ENCODE data around the gene CDK9.

CDK9 gene

DNA sequence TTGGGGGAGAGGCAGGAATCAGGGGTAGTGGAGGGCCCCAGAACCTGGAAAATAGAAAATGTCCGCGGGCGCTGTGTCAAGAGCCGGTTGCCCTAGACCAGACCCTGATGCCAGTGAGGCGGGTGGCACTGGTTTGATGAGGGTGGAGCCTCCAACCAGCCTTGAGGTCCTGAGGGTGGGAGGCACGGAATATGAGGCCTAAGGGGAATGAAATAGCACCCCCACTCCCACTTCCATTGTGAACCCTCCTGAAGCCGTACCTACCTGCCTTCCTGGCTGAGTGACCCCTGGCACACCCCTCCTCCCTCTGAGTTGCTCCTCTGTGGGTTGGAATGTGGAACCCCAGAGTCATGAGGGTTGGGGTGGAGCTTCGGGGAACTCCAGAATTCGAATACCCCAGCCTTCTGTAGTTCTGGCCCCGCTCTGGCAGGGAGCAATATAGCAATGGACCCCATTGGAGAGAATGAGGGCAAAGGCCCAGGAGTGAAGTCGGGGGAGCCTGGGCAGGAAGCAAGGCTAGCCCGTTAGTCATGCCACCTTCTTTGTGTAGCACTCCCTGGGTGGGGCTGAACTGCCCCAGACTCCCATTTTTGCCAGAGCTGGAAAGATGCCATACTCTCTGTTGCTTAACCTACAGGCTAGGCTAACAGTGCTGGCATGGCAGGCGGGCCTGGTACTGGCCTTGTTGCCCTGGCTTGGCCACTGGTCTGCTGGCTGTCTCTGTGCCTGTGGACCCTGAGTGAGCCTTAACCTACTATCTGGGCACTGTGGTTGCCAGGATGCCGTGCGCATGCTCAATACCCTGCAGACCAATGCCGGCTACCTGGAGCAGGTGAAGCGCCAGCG, 17.9 kb downstream of the CDK9 start:
- no peak for DNase-seq (ENCODE audit: low read depth in 2 of 2)

DNA sequence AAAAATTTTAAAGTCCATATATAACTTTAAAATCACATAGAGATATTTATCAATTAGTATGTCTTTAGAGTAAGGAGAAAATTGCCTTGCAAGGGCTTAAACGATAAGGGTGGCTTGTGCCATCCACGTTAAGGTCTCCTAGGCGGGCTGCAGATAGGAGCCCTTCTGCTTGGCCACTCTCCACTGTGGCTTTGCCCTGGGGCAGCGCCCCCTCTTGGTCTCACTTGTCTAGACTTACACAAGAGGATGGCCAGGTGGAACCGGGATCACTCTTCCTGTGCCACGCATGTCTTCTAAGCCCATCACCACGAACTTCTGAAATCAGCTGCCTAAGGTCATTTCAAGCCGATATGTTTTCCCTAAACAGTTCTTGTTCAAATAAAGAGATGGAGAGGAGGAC, 19.8 kb downstream of the CDK9 start:
- no peak for DNase-seq (ENCODE audit: low read depth in 2 of 2)

DNA sequence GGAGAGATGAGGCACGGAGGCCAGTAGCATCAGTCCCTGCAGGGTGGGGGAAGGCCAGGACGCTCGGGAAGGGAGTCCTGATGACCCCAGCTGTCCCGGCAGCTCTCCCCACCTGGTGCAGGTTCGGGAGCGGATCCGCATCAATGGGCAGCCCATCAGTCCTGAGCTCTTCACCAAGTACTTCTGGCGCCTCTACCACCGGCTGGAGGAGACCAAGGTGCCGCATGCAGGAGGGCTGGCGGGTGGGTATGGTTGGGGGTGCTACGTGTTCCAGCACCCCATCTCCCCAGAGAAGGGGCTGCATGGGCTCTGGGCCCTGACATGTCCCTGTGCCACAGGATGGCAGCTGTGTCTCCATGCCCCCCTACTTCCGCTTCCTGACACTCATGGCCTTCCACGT, 21.0 kb downstream of the CDK9 start:
- DNase-seq (ENCODE audit: low read depth in 2 of 2): no peak

DNA sequence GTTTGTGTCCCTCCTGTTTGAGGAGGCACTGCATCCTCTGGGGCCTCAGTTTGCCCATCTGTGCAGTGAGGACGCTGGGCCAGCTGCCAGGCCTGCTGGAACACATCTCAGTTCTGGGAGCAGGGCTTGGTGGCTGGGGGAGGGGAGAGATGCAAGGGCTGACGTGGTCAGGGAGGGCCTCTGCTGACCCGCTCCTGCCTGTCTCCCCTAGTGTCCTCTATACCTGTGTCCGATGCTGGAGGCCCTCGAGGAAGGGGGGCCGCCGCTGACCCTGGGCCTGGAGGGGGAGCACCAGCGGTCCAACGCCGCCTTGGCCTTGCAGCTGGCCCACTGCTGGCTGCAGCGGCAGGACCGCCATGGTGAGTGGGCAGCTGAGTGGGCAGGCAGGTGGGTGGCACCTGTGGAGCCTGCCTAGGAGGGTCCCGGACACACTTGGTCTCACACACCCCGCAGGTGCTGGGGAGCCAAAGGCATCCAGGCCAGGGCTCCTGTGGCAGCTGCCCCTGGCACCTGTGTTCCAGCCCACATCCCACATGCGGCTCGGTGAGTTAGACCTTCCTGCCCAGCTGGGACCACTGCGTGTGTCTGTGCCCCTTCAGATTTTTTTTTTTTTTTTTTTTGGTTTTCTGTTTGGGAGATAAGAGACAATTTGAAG, 22.6 kb downstream of the CDK9 start:
- no peak for DNase-seq (ENCODE audit: low read depth in 2 of 2)

DNA sequence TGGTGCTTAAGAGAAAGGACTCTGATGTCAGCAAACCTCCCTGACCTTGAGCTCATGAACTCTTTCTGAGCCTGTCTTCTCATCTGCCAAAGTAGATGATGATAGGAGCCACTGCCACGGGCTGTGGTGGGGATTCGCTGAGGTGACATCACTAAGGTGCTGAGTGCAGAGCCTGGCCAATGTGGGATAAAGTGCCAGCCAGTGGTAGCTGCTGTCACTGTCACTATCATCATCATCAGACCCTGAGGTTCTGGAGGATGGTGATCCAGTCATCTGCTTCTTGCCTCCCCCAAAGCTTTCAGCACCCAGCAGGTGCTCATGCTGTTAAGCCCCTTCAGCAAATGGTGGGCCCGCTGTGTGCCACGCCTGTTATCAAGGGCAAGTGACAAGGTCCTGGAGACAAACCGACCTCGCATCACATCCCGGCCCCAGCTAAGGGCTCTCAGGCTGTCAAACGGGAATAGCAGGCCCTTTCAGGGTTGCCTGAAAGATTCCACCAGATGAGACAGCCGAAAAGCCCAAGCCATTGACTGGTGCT, 23.2 kb downstream of the CDK9 start:
- DNase-seq (ENCODE audit: low read depth in 2 of 2): no peak

DNA sequence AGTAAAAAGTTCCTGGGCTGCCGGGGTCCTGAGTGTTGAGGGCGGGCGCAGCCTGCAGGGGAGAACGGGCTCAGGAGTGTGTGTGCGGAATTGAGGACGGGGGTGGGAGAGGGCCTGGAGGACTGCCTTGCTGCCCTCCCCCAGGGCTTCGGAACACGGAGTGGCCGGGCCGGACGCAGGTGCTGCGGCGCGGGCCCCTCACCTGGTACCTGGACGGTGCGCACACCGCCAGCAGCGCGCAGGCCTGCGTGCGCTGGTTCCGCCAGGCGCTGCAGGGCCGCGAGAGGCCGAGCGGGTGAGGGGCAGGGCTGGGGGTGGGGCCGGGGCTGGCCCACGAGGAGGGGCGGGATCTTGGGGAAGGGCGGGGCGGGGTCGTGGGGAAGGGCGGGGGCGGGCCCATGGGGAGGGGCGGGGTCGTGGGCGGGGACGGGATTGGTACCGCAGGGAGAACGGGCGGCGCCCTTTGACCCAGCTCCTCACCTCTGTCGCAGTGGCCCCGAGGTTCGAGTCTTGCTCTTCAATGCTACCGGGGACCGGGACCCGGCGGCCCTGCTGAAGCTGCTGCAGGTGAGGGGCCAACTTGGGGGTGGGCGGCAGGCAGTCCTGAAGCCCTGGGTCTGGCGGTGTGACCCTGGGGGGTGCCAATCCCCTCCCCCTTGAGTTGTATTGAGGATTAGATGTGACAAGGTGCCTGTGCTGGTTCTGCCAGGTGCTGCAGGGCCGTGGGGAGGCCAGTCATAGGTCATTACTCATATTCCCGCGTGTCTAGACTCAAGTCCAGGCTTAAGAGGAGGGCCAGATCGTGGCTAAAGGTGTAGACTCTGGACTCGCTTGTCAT, 23.9 kb downstream of the CDK9 start:
- DNase-seq (ENCODE audit: low read depth in 2 of 2): no peak

DNA sequence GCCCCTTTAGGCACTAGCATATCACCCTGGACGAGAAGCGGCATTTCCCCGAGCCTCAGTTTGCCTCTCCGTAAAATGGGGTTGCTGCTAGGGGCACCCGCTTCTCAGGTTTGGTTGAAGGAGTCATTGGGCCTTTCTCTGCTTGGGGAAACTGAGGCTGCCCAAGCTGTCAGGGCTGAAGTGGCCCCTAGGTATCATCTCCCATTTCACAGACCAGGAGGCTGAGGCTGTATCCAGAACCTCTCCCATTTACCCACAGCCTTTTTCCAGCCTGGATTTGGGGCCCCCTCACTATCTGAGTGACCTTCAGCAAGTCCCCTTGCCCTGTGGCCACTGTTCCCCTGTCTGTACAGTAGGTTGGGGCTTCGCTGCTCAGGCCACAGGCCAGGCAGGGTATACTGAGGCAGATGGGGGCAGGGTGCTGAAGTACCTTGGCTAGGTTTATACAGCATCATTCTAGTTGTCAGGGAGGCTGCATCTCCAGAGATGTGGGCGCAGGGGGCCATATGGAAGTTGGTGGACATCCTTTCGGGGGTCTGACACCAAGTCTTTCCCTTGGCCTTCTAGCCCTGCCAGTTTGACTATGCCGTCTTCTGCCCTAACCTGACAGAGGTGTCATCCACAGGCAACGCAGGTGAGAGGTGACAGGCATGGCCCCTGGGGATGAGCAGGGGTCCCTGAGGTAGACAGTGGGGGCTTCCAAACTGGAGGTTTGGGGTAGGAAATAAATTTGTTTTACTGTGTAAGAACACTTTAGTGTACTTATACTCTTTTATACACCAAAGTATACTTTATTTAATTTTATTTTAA, 24.7 kb downstream of the CDK9 start:
- no peak for DNase-seq (ENCODE audit: low read depth in 2 of 2)

DNA sequence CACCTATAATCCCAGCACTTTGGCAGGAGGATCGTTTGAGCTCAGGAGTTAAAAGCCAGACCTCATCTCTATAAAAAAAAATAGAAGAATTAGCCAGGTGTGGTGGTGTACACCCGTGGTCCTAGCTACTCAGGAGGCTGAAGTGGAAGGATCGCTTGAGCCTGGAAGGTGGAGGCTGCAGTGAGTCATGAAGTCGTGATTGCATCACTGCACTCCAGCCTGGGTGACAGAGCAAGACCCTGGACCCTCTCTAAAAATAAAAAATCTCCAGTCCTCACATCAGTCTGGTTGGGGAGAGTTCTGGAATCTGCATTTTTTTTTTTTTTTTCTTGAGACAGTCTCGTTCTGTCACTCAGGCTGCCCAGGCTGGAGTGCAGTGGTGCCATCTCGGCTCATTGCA, 26.2 kb downstream of the CDK9 start:
- no peak for DNase-seq (ENCODE audit: low read depth in 2 of 2)

DNA sequence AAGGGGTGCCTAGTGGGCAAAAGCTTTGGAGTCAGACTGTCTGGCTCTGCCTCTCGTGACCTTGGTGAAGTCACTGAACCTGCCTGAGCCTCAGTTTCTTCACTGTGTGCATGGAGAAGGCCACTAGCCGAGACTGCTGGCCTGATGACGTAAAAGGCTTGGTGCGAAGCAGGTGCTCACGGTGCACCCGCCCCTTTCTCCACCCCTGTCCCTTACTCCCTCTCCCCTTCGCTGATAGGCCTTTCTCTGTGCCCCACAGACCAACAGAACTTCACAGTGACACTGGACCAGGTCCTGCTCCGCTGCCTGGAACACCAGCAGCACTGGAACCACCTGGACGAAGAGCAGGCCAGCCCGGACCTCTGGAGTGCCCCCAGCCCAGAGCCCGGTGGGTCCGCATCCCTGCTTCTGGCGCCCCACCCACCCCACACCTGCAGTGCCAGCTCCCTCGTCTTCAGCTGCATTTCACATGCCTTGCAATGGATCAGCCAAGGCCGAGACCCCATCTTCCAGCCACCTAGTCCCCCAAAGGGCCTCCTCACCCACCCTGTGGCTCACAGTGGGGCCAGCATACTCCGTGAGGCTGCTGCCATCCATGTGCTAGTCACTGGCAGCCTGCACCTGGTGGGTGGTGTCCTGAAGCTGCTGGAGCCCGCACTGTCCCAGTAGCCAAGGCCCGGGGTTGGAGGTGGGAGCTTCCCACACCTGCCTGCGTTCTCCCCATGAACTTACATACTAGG, 27.3 kb downstream of the CDK9 start:
- no peak for DNase-seq (ENCODE audit: low read depth in 2 of 2)

DNA sequence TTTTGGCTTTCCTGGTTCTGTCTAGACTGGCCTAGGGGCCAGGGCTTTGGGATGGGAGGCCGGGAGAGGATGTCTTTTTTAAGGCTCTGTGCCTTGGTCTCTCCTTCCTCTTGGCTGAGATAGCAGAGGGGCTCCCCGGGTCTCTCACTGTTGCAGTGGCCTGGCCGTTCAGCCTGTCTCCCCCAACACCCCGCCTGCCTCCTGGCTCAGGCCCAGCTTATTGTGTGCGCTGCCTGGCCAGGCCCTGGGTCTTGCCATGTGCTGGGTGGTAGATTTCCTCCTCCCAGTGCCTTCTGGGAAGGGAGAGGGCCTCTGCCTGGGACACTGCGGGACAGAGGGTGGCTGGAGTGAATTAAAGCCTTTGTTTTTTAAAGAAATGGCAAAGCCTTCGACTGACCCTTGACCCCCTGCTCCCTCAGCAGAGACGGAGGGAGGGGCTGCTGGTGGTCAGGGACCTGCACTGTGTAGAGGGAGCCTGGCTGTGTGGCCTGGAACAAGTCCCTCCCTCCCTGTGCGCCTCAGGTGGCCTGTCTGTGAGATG, 27.9 kb downstream of the CDK9 start:
- DNase-seq (ENCODE audit: low read depth in 2 of 2): no peak

DNA sequence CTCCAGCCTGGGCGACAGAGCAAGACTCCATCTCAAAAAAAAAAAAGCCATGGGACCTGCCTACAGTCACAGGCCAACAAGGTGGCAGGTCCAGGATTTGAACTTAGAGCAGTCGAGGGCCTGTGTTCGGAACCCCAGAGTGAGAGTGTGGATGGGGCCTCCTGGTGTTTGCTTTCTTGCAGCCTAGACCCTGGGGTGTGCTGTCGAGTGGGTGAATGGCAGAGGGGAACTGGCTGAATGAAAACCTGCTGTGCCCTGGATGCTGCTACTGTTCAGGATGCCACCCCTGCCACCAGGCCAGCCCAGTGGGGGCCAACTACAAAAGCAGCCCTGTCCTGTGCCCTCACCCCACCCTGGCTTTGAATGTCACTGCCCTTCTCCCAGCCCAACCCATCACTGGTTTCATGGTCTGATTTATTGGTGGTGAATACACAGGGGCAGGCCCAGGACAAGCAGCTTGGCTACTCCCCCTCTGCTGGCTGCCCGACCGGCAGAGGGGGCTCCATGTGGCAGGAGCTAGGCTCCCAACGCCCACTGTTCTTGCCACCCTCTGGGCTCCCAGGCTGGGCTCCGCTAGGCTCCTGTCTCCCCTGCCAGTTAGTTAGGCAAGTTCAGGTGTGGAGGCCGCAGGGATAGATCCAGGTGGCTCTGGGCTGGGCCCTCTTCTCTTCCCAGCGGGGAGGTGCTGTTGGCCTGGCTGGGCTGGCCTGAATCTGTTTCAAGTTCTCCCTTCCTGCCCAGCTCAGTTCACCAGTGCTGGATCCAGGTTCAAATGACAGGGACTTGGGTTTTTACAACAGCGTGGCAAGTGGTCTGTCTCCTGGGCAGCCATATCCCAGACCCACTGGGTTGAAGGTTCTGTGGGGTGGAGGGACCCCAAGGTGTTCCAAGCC, 29.0 kb downstream of the CDK9 start:
- DNase-seq (ENCODE audit: low read depth in 2 of 2): no peak

DNA sequence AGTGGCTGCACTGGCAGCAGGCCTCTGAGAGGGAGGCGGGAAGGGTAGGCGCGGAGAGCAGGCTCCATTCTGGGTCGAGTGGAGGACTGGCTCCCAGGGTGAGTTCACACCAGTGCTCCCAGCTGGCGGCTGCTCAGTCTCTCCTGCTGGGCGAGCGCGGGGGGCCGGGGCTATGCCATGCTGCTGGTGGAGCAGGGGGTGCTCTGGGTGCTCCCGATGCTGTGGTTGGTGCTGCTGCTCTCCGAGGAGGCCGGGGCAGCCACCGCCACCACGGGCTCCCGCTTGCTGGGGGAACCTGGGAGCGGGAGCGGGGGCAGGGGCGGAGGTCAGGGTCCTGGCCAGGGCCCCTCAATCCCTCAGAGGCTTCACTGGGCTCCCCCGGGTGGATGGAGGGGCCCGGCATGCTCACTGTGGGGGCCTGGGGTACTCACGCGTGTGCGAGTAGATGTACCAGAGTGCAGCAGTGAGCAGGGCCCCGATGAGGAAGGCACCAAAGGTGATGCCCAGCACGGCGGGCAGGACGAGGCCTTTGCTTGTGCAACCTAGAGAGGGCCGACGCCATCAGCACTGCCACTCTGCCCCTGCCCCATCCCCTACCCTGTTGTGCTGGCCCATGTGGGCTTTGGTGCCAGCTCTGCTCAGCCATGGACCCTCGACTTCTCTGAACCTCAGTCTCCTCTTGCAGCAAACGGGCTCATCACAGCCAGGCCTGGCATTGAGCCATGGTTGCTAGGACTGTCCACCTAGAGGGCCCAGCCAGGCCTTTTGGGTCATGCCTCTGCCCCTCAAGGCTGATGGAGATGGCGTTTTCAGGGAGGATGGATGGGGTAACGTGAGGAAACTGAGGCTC, 29.9 kb downstream of the CDK9 start:
- no peak for DNase-seq (ENCODE audit: low read depth in 2 of 2)

DNA sequence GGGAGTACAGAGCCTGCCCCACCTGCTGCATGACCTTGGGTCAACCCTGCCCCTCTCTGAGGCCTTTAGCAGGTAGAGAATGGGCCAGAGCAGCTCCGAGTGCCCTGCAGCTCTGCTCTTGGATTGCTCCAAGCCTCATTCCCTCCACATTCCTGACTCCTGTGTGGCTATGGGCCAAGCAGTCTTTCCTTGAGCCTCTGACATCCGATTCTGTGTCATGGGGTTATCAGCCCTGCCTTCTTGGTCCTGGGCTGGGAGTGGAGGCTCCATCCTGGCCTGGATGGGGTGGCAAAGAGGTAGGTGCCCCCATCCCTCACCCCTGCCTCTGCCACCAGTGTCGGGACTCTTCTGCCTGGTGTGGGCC, 30.5 kb downstream of the CDK9 start:
- no peak for DNase-seq (ENCODE audit: low read depth in 2 of 2)

DNA sequence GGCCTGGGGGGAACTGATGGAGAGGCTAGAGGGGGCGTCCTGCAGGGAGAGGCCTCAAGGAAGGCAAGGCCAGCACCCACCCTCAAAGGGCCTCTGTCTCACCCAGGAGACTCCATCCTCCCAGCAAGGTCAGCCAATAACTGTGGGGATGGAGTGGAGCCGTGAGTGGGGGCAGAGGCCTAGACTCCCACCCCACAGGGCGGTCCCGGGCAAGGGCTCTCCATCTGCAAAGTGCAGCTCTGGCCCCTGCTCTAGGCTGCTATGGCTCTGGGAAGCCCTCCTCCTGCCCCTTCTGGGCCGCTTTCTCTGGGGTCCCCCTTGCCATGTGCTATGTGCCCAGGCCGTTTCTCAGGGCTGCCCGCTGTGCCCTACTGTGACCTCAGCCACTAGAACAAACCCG, 30.9 kb downstream of the CDK9 start:
- no peak for DNase-seq (ENCODE audit: low read depth in 2 of 2)

DNA sequence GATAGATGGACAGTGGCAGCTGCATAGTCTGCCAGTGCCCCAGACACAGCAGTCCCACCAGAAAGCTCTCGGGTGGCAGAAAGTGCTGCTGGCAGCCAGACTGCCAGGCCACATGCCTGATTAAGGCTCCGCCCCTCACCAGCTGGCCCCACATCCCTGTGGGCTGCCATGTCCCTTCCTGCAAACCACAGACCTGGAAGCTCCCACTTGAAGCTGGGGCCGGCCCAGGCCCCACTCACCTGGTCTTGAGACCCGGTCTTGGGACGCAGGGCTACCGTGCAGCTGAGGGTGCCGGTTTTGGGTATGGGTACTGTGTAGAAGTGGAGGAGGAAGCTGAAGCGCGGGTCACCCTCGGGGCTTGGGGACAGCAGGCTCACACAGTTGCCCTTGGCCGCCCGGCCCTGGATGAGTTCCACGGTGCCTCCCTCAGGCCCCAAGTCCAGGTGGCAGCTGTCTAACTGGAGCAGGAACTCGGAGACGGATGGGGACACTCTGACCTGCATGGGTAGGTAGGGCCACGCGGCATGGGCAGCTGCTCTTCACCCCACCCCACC, 32.1 kb downstream of the CDK9 start:
- no peak for DNase-seq (ENCODE audit: low read depth in 2 of 2)

DNA sequence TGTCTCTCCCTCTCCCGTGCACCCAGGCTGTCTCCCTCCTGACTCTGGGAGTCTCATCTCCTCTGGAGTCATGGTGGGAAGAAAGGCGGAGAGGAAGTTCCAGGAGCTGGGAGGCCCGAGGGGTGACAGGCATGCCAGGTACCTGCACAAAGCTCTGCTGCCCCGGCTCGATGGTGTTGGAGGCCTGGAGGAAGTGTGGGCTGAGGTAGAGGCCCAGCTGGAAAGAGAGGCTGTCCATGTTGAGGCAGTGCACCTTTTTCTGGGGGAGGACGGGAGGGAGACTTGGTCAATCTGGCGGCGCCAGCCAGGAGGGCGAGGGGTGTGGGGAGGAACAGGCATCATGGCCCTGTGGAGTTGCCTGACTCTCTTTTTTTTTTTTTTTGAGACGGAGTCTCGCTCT, 32.7 kb downstream of the CDK9 start:
- no peak for DNase-seq (ENCODE audit: low read depth in 2 of 2)

DNA sequence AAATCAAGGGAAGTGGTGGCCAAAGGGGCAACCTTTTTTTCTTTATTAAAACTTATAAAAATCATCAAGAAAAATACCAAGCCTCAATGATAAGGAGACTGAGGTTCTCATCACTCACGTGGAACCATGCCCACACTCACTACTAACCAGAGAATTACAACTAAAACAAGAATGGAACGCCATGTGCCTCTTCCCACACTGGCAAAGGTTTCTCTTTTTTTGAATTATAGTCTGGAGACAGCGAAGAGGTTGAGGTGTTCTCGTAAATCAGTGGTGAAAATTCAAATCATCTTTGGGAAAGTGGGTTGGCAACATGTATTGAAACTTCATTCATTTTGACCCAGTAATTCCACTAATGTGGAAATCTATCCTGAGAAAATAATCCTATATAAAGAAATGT, 36.3 kb downstream of the CDK9 start:
- no peak for DNase-seq (ENCODE audit: low read depth in 2 of 2)

DNA sequence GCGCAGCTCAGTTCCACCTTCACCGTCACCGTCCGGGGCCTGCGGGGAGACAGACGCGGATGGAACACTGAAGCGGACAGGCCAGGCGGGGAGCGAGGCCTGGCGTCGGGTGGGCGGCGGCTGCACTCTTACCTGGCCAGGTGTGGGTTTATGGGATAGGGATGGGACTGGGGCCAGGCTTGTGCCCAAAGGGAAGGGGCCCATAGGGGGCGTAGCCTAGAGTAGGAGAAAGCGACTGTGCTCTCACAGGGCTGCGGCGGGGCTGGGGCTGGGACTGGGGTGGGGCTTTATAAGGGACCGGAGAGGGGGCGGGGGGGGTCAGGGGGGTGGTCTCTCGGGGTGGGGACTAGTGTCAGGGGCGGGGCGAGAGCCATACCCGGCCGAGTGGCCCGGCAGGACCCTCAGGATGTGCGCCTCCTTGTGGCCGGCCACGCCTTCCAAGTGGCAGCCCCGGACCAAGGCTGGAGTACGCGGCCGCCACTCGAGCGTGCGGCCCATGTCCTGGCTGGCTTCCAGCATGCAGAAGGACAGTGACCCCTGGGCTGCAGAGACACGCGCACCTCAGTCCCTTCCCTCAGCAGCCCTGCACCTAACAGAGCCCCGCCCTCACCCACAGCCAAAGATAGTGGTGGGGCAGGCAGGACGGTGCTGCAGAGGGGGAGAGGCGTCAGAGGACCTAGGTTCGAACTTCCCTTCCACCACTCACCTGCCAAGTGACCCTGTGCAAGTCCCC, 39.7 kb downstream of the CDK9 start:
- DNase-seq (ENCODE audit: low read depth in 2 of 2): no peak

Data from activated CD4-positive, alpha-beta T cell treated with anti-CD3 and anti-CD28 coated beads for 24 hours (primary cell).